Measurements from ENCODE around the gene LY6G6C. TPM values are rescaled to one million over a fixed set of nuclear protein-coding genes. Genes with fewer than 3 reads are reported as not detected.
A peak's percentile ranks its signal among the peaks of the same experiment; 100 is the strongest.

The LY6G6C gene
- total and polyA plus RNA-seq, 2 of the 13 experiments (the other 11 are each of a cell fraction or from before 2014, with no cell fraction given): 0.15 TPM; not detected in 1

DNA sequence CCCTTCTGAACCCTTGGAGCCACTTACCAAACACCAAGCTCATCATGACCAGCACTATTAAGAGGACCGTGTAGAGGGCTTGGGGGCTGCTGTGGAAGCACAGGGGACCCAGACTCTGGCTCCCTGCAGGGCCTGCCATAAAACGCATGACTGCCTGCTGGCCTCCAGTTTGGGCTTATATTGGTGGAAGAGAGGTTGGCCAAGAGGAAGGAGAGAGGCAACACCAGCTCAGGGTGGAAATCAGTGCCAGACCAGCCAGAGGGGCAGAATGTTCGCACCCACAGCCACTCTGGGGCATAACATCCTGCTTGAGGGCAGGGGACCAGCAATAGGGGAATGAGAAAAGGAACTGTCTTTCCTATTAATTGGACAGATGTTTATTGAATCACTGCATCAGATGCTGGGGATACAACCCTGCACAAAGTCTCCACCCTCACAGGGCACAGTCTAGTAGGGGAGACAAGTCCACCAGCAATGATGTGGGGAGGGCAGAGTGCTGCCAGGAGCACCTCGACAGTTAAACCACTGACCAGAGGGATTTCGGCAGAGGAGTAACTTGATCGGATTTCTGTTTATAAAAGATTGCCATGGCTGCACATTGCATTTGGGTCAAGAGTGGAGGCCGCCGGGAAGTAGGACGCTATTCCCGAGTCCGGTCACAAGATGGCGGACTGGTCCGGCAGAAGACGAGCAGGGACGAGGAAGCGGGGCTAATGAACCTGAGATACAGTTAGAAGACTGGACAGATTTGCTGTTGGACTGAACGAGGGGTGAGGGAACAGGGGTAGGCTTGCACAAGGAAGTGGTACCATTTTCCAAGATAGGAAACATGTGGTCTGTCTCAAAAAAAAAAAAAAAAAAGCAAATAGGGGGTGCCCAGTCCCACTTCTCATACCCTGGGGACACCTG is 41.1 kb downstream of the LY6G6C start, which contains the start of gene LY6G5C (continued):
- TF ChIP-seq, protein P1, sequence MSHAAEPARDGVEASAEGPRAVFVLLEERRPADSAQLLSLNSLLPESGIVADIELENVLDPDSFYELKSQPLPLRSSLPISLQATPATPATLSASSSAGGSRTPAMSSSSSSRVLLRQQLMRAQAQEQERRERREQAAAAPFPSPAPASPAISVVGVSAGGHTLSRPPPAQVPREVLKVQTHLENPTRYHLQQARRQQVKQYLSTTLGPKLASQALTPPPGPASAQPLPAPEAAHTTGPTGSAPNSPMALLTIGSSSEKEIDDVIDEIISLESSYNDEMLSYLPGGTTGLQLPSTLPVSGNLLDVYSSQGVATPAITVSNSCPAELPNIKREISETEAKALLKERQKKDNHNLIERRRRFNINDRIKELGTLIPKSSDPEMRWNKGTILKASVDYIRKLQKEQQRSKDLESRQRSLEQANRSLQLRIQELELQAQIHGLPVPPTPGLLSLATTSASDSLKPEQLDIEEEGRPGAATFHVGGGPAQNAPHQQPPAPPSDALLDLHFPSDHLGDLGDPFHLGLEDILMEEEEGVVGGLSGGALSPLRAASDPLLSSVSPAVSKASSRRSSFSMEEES (CRISPR knock-in tag; IDR thresholded peaks at IDR 0.05): no peak
- TF ChIP-seq ATF7-NPFF (CRISPR knock-in tag; IDR thresholded peaks at IDR 0.05; ENCODE audit: low read depth) (no peak), ZNF580 (CRISPR knock-in tag; IDR thresholded peaks at IDR 0.05; ENCODE audit: borderline replicate concordance, low read depth) (0 out of 2 replicates have a peak, but pooled peaks have one; percentile 58), FOXA1 (IDR thresholded peaks at IDR 0.05) (no peak), FOXA1 (CRISPR knock-in tag; IDR thresholded peaks at IDR 0.05) (no peak), ZBTB42 (CRISPR knock-in tag; IDR thresholded peaks at IDR 0.05) (no peak), CEBPB (IDR thresholded peaks at IDR 0.05; ENCODE audit: borderline replicate concordance, low read depth, low read length) (no peak), FOSL2 (CRISPR knock-in tag; IDR thresholded peaks at IDR 0.05) (peak; percentile 30; the same call in 1 of the 2 replicates), DNMT3B (CRISPR knock-in tag; conservative IDR thresholded peaks at IDR 0.05) (no peak), NFYB (CRISPR knock-in tag; IDR thresholded peaks at IDR 0.05) (no peak), RBAK (CRISPR knock-in tag; IDR thresholded peaks at IDR 0.05) (no peak), CHCHD3 (CRISPR knock-in tag; IDR thresholded peaks at IDR 0.05) (no peak), SYNCRIP (IDR thresholded peaks at IDR 0.05; ENCODE audit: insufficient read depth, low read depth, low read length) (no peak), SMYD3 (CRISPR knock-in tag; IDR thresholded peaks at IDR 0.05) (0 out of 2 replicates have a peak, but pooled peaks have one; percentile 35), KDM4B (CRISPR knock-in tag; IDR thresholded peaks at IDR 0.05) (0 out of 2 replicates have a peak, but pooled peaks have one; percentile 45), BORCS8-MEF2B (CRISPR knock-in tag; IDR thresholded peaks at IDR 0.05) (peak; percentile 53; the same call in 1 of the 2 replicates), ZNF678 (CRISPR knock-in tag; IDR thresholded peaks at IDR 0.05) (no peak), ZNF329 (CRISPR knock-in tag; IDR thresholded peaks at IDR 0.05; ENCODE audit: low read depth) (no peak), NPAS2 (CRISPR knock-in tag; IDR thresholded peaks at IDR 0.05; ENCODE audit: borderline replicate concordance) (no peak), FOXJ3 (CRISPR knock-in tag; IDR thresholded peaks at IDR 0.05; ENCODE audit: borderline replicate concordance) (no peak), HDAC2 (CRISPR knock-in tag; IDR thresholded peaks at IDR 0.05) (peak; percentile 47; the same call in 1 of the 2 replicates), IKZF1 (IDR thresholded peaks at IDR 0.05) (no peak), THAP11 (CRISPR knock-in tag; IDR thresholded peaks at IDR 0.05) (peak; percentile 35; the same call in 1 of the 2 replicates), THAP9 (CRISPR knock-in tag; IDR thresholded peaks at IDR 0.05; ENCODE audit: borderline replicate concordance) (no peak)
- TF ChIP-seq, protein P2, sequence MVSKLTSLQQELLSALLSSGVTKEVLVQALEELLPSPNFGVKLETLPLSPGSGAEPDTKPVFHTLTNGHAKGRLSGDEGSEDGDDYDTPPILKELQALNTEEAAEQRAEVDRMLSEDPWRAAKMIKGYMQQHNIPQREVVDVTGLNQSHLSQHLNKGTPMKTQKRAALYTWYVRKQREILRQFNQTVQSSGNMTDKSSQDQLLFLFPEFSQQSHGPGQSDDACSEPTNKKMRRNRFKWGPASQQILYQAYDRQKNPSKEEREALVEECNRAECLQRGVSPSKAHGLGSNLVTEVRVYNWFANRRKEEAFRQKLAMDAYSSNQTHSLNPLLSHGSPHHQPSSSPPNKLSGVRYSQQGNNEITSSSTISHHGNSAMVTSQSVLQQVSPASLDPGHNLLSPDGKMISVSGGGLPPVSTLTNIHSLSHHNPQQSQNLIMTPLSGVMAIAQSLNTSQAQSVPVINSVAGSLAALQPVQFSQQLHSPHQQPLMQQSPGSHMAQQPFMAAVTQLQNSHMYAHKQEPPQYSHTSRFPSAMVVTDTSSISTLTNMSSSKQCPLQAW (CRISPR knock-in tag; IDR thresholded peaks at IDR 0.05): 0 out of 2 replicates have a peak, but pooled peaks have one; percentile 30

Data from HepG2 (cell line).